Stimulated activated CD8-positive, alpha-beta memory T cell treated with anti-CD3 and anti-CD28 coated beads, Interleukin-7, amount 100 ng/mL, for 1 hour (primary cell): ENCODE data around the gene STAG1.
"Not testable (repeated sequence)": the region's sequence is repeated elsewhere in the genome, so short reads cannot be mapped to it uniquely, and the experiment has no call there.

Experiments used
- DNase-seq, 2 donors: peaks; one replicate each; pipeline ENCODE4 v3.0.0-alpha.2; 2020; ENCODE audit warnings: low read depth in 2 of 2

The STAG1 gene

GRCh38 chr3:136595913-136596697 is 156.1 kb downstream of the STAG1 start:
- no peak for DNase-seq

- no peak for DNase-seq
These were observed 165.6 kb downstream of the STAG1 start for GRCh38 chr3:136586580-136586979.

- no peak for DNase-seq
These were observed 167.4 kb downstream of the STAG1 start for GRCh38 chr3:136584728-136585127.

GRCh38 chr3:136583823-136584222 is 168.4 kb downstream of the STAG1 start:
- DNase-seq = no peak

- no peak for DNase-seq
These were observed 174.4 kb downstream of the STAG1 start for GRCh38 chr3:136577791-136578190.

- no peak for DNase-seq
These were observed 175.7 kb downstream of the STAG1 start for GRCh38 chr3:136576279-136577009.

GRCh38 chr3:136567599-136568188 is 184.5 kb downstream of the STAG1 start:
- DNase-seq = no peak

GRCh38 chr3:136564962-136565361 is 187.2 kb downstream of the STAG1 start:
- not testable (repeated sequence) for DNase-seq

- no peak for DNase-seq
These were observed 190.2 kb downstream of the STAG1 start for GRCh38 chr3:136562026-136562425.

GRCh38 chr3:136559896-136560295 is 192.3 kb downstream of the STAG1 start:
- no peak for DNase-seq

GRCh38 chr3:136549461-136549860 is 202.7 kb downstream of the STAG1 start:
- not testable (repeated sequence) for DNase-seq

- DNase-seq = no peak
These were observed 204.9 kb downstream of the STAG1 start for GRCh38 chr3:136547293-136547692.

- no peak for DNase-seq
These were observed 205.5 kb downstream of the STAG1 start for GRCh38 chr3:136546720-136547119.

GRCh38 chr3:136545664-136546268 is 206.4 kb downstream of the STAG1 start:
- no peak for DNase-seq

GRCh38 chr3:136544532-136544931 is 207.6 kb downstream of the STAG1 start:
- DNase-seq = no peak

- DNase-seq = no peak
These were observed 208.8 kb downstream of the STAG1 start for GRCh38 chr3:136543385-136543784.

- no peak for DNase-seq
These were observed 216.3 kb downstream of the STAG1 start for GRCh38 chr3:136535906-136536305.

GRCh38 chr3:136532766-136533165 is 219.4 kb downstream of the STAG1 start:
- DNase-seq = no peak

- no peak for DNase-seq
These were observed 234.1 kb downstream of the STAG1 start for GRCh38 chr3:136518102-136518501.

GRCh38 chr3:136516656-136517055 is 235.5 kb downstream of the STAG1 start:
- DNase-seq = no peak

- no peak for DNase-seq
These were observed 236.1 kb downstream of the STAG1 start for GRCh38 chr3:136516095-136516494.

- not testable (repeated sequence) for DNase-seq
These were observed 237.6 kb downstream of the STAG1 start for GRCh38 chr3:136514533-136514932.
